Liver (tissue), 9 donors: ENCODE results near the gene P2RX5. TPM values are rescaled to one million over a fixed set of nuclear protein-coding genes. Genes with fewer than 3 reads are reported as not detected.
A peak's percentile ranks its signal among the peaks of the same experiment; 100 is the strongest.

Experiments
- DNase-seq: peaks from one replicate; pipeline ENCODE4 v3.0.0-alpha.2; 2017; ENCODE audit warnings: low spot score
- H3K27ac ChIP-seq, 2 donors: one replicate each; pipeline ENCODE4 v1.7.0; 2013; ENCODE audit warnings: inconsistent platforms in 2 of 2, low read length in 2 of 2, control low read depth in 1 of 2, low read depth in 1 of 2, mild to moderate bottlenecking in 1 of 2
- H3K27me3 ChIP-seq, 4 donors: one replicate each; pipeline versions ENCODE4 v1.6.1 to v1.7.0; 2013; ENCODE audit warnings: low read length in 3 of 4, inconsistent platforms in 1 of 4, mild to moderate bottlenecking in 1 of 4, moderate library complexity in 1 of 4; ENCODE audit not compliant: control insufficient read depth in 4 of 4, insufficient read depth in 4 of 4
- H3K36me3 ChIP-seq, 4 donors: one replicate each; pipeline versions ENCODE4 v1.6.1 to v1.7.0; 2013; ENCODE audit warnings: low read length in 3 of 4, mild to moderate bottlenecking in 3 of 4, low read depth in 1 of 4, moderate library complexity in 1 of 4; ENCODE audit not compliant: control insufficient read depth in 4 of 4, insufficient read depth in 3 of 4
- H3K4me1 ChIP-seq, 4 donors: one replicate each; pipeline versions ENCODE4 v1.6.1 to v1.7.0; 2013; ENCODE audit warnings: low read length in 3 of 4, mild to moderate bottlenecking in 3 of 4, moderate library complexity in 1 of 4; ENCODE audit not compliant: control insufficient read depth in 4 of 4, insufficient read depth in 4 of 4
- H3K4me3 ChIP-seq, 3 donors: one replicate each; pipeline versions ENCODE4 v1.6.1 to v1.7.0; 2013; ENCODE audit warnings: low read length in 3 of 3, control low read depth in 1 of 3, low read depth in 1 of 3, mild to moderate bottlenecking in 1 of 3
- H3K9ac ChIP-seq, 2 donors: one replicate each; pipeline ENCODE4 v1.7.0; 2013; ENCODE audit warnings: low read length in 2 of 2, mild to moderate bottlenecking in 2 of 2, moderate library complexity in 2 of 2, control low read depth in 1 of 2, low read depth in 1 of 2
- H3K9me3 ChIP-seq, 4 donors: one replicate each; pipeline versions ENCODE4 v1.6.1 to v1.7.0; 2013; ENCODE audit warnings: low read length in 3 of 4; ENCODE audit not compliant: control insufficient read depth in 4 of 4
- ATF3 ChIP-seq: IDR thresholded peaks from 2 replicates; pipeline ENCODE4 v1.6.1; 2016; ENCODE audit warnings: antibody characterized with exemption
- CTCF ChIP-seq: fragments of 150-350 bp; IDR thresholded peaks from 2 replicates; pipeline ENCODE4 v1.5.1; 2017; ENCODE audit warnings: improper control_type of control experiment, low read depth, low read length; ENCODE audit not compliant: missing input control
- EGR1 ChIP-seq, 2 donors: IDR thresholded peaks; 2 replicates each; pipeline ENCODE4 v1.6.1; 2016 to 2018; ENCODE audit warnings: antibody characterized with exemption in 2 of 2, low read depth in 2 of 2
- FOXA1 ChIP-seq: IDR thresholded peaks from 2 replicates; pipeline ENCODE4 v1.6.1; 2016; ENCODE audit warnings: antibody characterized with exemption
- FOXA2 ChIP-seq: IDR thresholded peaks from 2 replicates; pipeline ENCODE4 v1.6.1; 2016; ENCODE audit warnings: antibody characterized with exemption
- GABPA ChIP-seq, 2 donors: IDR thresholded peaks in 1 of 2; conservative IDR thresholded peaks in 1 of 2; 2 replicates each; pipeline ENCODE4 v1.6.1; 2016; ENCODE audit warnings: antibody characterized with exemption in 2 of 2, mild to moderate bottlenecking in 1 of 2, moderate library complexity in 1 of 2
- HNF4A ChIP-seq, 2 donors: conservative IDR thresholded peaks; 2 replicates each; pipeline ENCODE4 v1.6.1; 2016; ENCODE audit warnings: antibody characterized with exemption in 2 of 2, mild to moderate bottlenecking in 2 of 2
- HNF4G ChIP-seq: IDR thresholded peaks from 2 replicates; pipeline ENCODE4 v1.6.1; 2016; ENCODE audit warnings: antibody characterized with exemption
- JUND ChIP-seq, 2 donors: IDR thresholded peaks; 2 replicates each; pipeline ENCODE4 v1.6.1; 2016; ENCODE audit warnings: antibody characterized with exemption in 2 of 2
- MAX ChIP-seq: IDR thresholded peaks from 2 replicates; pipeline ENCODE4 v1.6.1; 2016; ENCODE audit warnings: antibody characterized with exemption
- NR2F2 ChIP-seq: IDR thresholded peaks from 2 replicates; pipeline ENCODE4 v1.6.1; 2016; ENCODE audit warnings: antibody characterized with exemption
- RAD21 ChIP-seq, 2 donors: IDR thresholded peaks; 2 replicates each; pipeline ENCODE4 v1.6.1; 2016; ENCODE audit warnings: antibody characterized with exemption in 2 of 2, mild to moderate bottlenecking in 2 of 2
- REST ChIP-seq: IDR thresholded peaks from 2 replicates; pipeline ENCODE4 v1.6.1; 2016; ENCODE audit warnings: antibody characterized with exemption, mild to moderate bottlenecking
- RXRA ChIP-seq, 2 donors: IDR thresholded peaks; 2 replicates each; pipeline ENCODE4 v1.6.1; 2017 to 2018; ENCODE audit warnings: antibody characterized with exemption in 2 of 2, mild to moderate bottlenecking in 1 of 2
- SP1 ChIP-seq: IDR thresholded peaks from 2 replicates; pipeline ENCODE4 v1.6.1; 2018; ENCODE audit warnings: antibody characterized with exemption, mild to moderate bottlenecking
- TAF1 ChIP-seq: conservative IDR thresholded peaks from 2 replicates; pipeline ENCODE4 v1.6.1; 2016; ENCODE audit warnings: antibody characterized with exemption, mild to moderate bottlenecking
- YY1 ChIP-seq: IDR thresholded peaks from 2 replicates; pipeline ENCODE4 v1.6.1; 2016; ENCODE audit warnings: antibody characterized with exemption, mild to moderate bottlenecking
- ZBTB33 ChIP-seq: IDR thresholded peaks from 2 replicates; pipeline ENCODE4 v1.6.1; 2016; ENCODE audit warnings: antibody characterized with exemption
- WGBS: extraction: QIAGEN DNeasy Blood & Tissue Kit; methylation state at CpG from one replicate; pipeline ENCODE4 v1.1.7; 2013; 5-methylcytosine and 5-hydroxymethylcytosine counted together
- polyA plus RNA-seq, 2 donors: library from polyadenylated mRNA; stranded (reverse) in 1 of 2; unstranded in 1 of 2; fragments of 200-250 nt in 1 of 2; fragments of >200 nt in 1 of 2; fragmentation: Nextera tagmentation in 1 of 2; extraction: Ambion mirVana in 1 of 2; gene quantifications; one replicate each; pipeline versions ENCODE4 v1.2.1 to v1.2.3, GENCODE V29; 2013 to 2015
- total RNA-seq, 2 donors: library from RNA; depleted of rRNA; stranded (reverse); fragments of >200 nt; gene quantifications; one replicate each; pipeline ENCODE4 v1.2.3, GENCODE V29; 2014
- donor health status: healthy.
- donor health status: healthy.
- donor health status: healthy.
- donor health status: healthy.
- donor health status: healthy.

The P2RX5 gene
- total and polyA plus RNA-seq, 4 donors, result 0.31 to 1.8 (median 1.1) TPM

GRCh38 chr17:3635474-3636153, 60.3 kb downstream of the P2RX5 start:
- 8% methylated on average over 38 of the region's 38 CpGs for WGBS
- Histone ChIP-seq H3K36me3 (peaks cover 0 to 10% (median 3%) of the 10 kb centered on the region in 4 donors), H3K4me3 (peak overlapping the region; percentile 81 to 95 (median 88)), H3K9me3 (no peaks in the 10 kb centered on the region), H3K4me1 (peaks cover 6 to 22% (median 15%) of the 10 kb centered on the region in 4 donors), H3K27ac (peak overlapping the region; percentile 95 to 97), H3K9ac (peak overlapping the region in 1 of 2 donors; percentile 80), H3K27me3 (no peaks in the 10 kb centered on the region)
- TF ChIP-seq ATF3, result no peak
- no peak for TF ChIP-seq TAF1
- TF ChIP-seq GABPA (IDR thresholded peaks at IDR 0.05 in 1 of 2, conservative IDR thresholded peaks at IDR 0.05 in 1 of 2), result peak in 1 of 2 donors; percentile 64
- peak in 1 of 2 donors; percentile 57 for TF ChIP-seq EGR1 (IDR thresholded peaks at IDR 0.05; ENCODE audit: low read depth in 2 of 2)
- TF ChIP-seq CTCF, result no peak
- TF ChIP-seq ZBTB33, result no peak
- peak in 1 of 2 donors; percentile 14 for TF ChIP-seq RAD21 (IDR thresholded peaks at IDR 0.05)
- peak; percentile 87 for TF ChIP-seq HNF4G
- peak; percentile 18 for TF ChIP-seq REST
- TF ChIP-seq YY1, result no peak
- TF ChIP-seq NR2F2, result peak; percentile 37
- no peak for TF ChIP-seq FOXA1
- peak; percentile 86 to 88 for TF ChIP-seq RXRA (IDR thresholded peaks at IDR 0.05)
- no peak for TF ChIP-seq MAX
- peak; percentile 84 for TF ChIP-seq SP1
- peak in 1 of 2 donors; percentile 58 for TF ChIP-seq JUND (IDR thresholded peaks at IDR 0.05)
- TF ChIP-seq FOXA2, result no peak
- TF ChIP-seq HNF4A (conservative IDR thresholded peaks at IDR 0.05), result peak; percentile 93 to 96
- peak; percentile 50 for DNase-seq
